ENCODE results near the gene PRDX1. TPM values are rescaled to one million over a fixed set of nuclear protein-coding genes. Genes with fewer than 3 reads are reported as not detected.

Gene PRDX1
- total RNA-seq, 1 experiment from 2014 or later = 1,113 TPM

DNA sequence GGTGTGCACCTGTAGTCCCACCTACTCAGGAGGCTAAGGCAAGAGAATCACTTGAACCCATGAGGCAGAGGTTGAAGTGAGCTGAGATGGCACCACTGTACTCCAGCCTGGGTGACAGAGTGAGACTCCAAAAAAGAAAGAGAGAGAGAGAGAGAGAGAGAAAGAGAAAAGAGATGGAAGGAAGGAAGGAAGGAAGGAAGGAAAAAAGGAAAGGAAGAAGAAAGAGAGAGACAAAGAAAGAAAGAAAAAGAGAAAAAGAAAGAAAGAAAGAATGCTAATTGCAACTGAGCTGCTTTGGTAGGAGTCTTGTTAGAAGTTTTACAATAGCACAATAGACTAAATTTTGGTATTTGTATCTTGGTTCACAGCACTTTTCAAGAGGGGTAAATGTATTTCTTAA lies 56.4 kb downstream of the PRDX1 start:
- DNase-seq (ENCODE audit: low spot score) = no peak

Other genes with a start within 250 kb of the PRDX1 start
- not detected in 2 replicates for gene HPDL, start 195.0 kb downstream of the PRDX1 start, total RNA-seq (2014; rRNA removed; shearing (Covaris generic))
- 10.8 and 14.9 TPM in 2 replicates for gene TOE1, start 181.7 kb downstream of the PRDX1 start, total RNA-seq (2014; rRNA removed; shearing (Covaris generic))
- gene MUTYH, start 181.4 kb downstream of the PRDX1 start, total RNA-seq (2014; rRNA removed; shearing (Covaris generic)) = 8.9 and 13.2 TPM in 2 replicates
- 0.52 and 0.84 TPM in 2 replicates for gene TESK2, start 30.7 kb downstream of the PRDX1 start, total RNA-seq (2014; rRNA removed; shearing (Covaris generic))
- 1.3 and 2.8 TPM in 2 replicates for gene CCDC163, start 21.8 kb downstream of the PRDX1 start, total RNA-seq (2014; rRNA removed; shearing (Covaris generic))
- gene MMACHC, start 21.6 kb downstream of the PRDX1 start, total RNA-seq (2014; rRNA removed; shearing (Covaris generic)) = 2.8 and 4.7 TPM in 2 replicates
- 86.0 and 99.4 TPM in 2 replicates for gene AKR1A1, start 28.9 kb upstream of the PRDX1 start, total RNA-seq (2014; rRNA removed; shearing (Covaris generic))
- 135 and 136 TPM in 2 replicates for gene NASP, start 62.2 kb upstream of the PRDX1 start, total RNA-seq (2014; rRNA removed; shearing (Covaris generic))
- 0.26 and 0.38 TPM in 2 replicates for gene CCDC17, start 102.2 kb upstream of the PRDX1 start, total RNA-seq (2014; rRNA removed; shearing (Covaris generic))
- 64.5 and 103 TPM in 2 replicates for gene GPBP1L1, start 164.6 kb upstream of the PRDX1 start, total RNA-seq (2014; rRNA removed; shearing (Covaris generic))
- 41.8 and 44.8 TPM in 2 replicates for gene TMEM69, start 166.3 kb upstream of the PRDX1 start, total RNA-seq (2014; rRNA removed; shearing (Covaris generic))
- gene IPP, start 228.8 kb upstream of the PRDX1 start, total RNA-seq (2014; rRNA removed; shearing (Covaris generic)) = 9.7 and 11.4 TPM in 2 replicates